Measurements from ENCODE around the gene HSPA12B. TPM values are rescaled to one million over a fixed set of nuclear protein-coding genes. Genes with fewer than 3 reads are reported as not detected.

The HSPA12B gene
- total and polyA plus RNA-seq, 2 of the 13 experiments (the other 11 are each of a cell fraction or from before 2014, with no cell fraction given), result 0.01 TPM; not detected in 1

- TF ChIP-seq SNAI1 (CRISPR knock-in tag; IDR thresholded peaks at IDR 0.05; ENCODE audit: borderline replicate concordance) (no peak), ZNF251 (CRISPR knock-in tag; IDR thresholded peaks at IDR 0.05) (no peak), SETDB1 (CRISPR knock-in tag; IDR thresholded peaks at IDR 0.05; ENCODE audit: borderline replicate concordance) (no peak), IKZF1 (IDR thresholded peaks at IDR 0.05) (no peak), GATA4 (IDR thresholded peaks at IDR 0.05; ENCODE audit: borderline replicate concordance, low read depth) (no peak), CTCF (CRISPR knock-in tag; IDR thresholded peaks at IDR 0.05) (peak; percentile 26; the same call in 1 of the 2 replicates), SIX1 (CRISPR knock-in tag; IDR thresholded peaks at IDR 0.05; ENCODE audit: borderline replicate concordance) (no peak), ZNF891 (CRISPR knock-in tag; IDR thresholded peaks at IDR 0.05) (no peak), MAFF (IDR thresholded peaks at IDR 0.05; ENCODE audit: low read depth, low read length) (peak; percentile 55), TEAD2 (CRISPR knock-in tag; IDR thresholded peaks at IDR 0.05) (no peak)
Measured at GRCh38 chr20:3710011-3710466, 22.4 kb upstream of the HSPA12B start (continued).

- in situ Hi-C loops (cut with HindIII; ENCODE audit: extremely low pct_ligation_motif_present, low pct_unique_long_range_greater_than_20kb) (loop anchor here (5.0 kb wide), 1 partner anchor 34 kb away; no protein-coding TSS in a partner anchor), intact Hi-C loops (cut with micrococcal nuclease; ENCODE audit: unreplicated experiment) (loop anchor here (1.0 kb wide), 2 partner anchors 35 to 148 kb away; no protein-coding TSS in a partner anchor)
- H3K9me3 ChIP-seq (ENCODE audit: low read length), result no peaks in the 10 kb centered on the region
- WGBS (ENCODE audit: low lambda C conversion rate), result 15% methylated on average over 18 of the region's 18 CpGs
- ATAC-seq, result peak; percentile 76
- no peaks in the 10 kb centered on the region for H4K20me1 ChIP-seq (ENCODE audit: insufficient read depth, low read length)
- no TSS peak for BruUV-seq (replicated peaks)
- ChIA-PET POLR2A (interaction anchor here (0.7 to 1.4 kb wide), 3 partner anchors 34 to 57 kb away, joined by 3 to 4 read pairs (median 3); partner anchors contain the start of gene ADISSP), CTCF (ENCODE audit: low intra/inter-chr PET ratio, low total read pairs) (interaction anchor here (0.8 to 5.4 kb wide), 4 partner anchors 34 to 148 kb away, joined by 4 to 65 read pairs (median 6); no protein-coding TSS in a partner anchor)
- peaks cover 9 to 41% of the 10 kb centered on the region in 2 experiments for H3K27me3 ChIP-seq (ENCODE audit: control insufficient read depth in 1 of 2, insufficient read depth in 2 of 2, low read length in 2 of 2)
- H3K9ac ChIP-seq (ENCODE audit: insufficient read depth, low read depth, low read length), result no peak overlapping the region
- H3K27ac ChIP-seq (ENCODE audit: extremely low read length, insufficient read depth, low read length), result no peak overlapping the region
- H3K79me2 ChIP-seq (ENCODE audit: insufficient read depth, low read length), result no peaks in the 10 kb centered on the region
- H3K4me1 ChIP-seq (ENCODE audit: insufficient read depth, low read length), result no peaks in the 10 kb centered on the region
- no peak overlapping the region for H3K4me2 ChIP-seq (ENCODE audit: low read depth, low read length)
- H2AFZ ChIP-seq (ENCODE audit: low read length), result no peak overlapping the region
- H3K36me3 ChIP-seq (replicated peaks in 1 of 2; ENCODE audit: control insufficient read depth in 1 of 2, insufficient read depth in 2 of 2, low read length in 2 of 2), result no peaks in the 10 kb centered on the region
- DNase-seq (ENCODE audit: low spot score), result peak; percentile 46
- no peak overlapping the region for H3K4me3 ChIP-seq (replicated peaks in 1 of 3; ENCODE audit: insufficient read depth in 1 of 3, low read depth in 2 of 3, low read length in 3 of 3)
- peak; percentile 47 for FAIRE-seq
- TF ChIP-seq SP4 (CRISPR knock-in tag; IDR thresholded peaks at IDR 0.05) (no peak), ZBTB26 (CRISPR knock-in tag; IDR thresholded peaks at IDR 0.05; ENCODE audit: borderline replicate concordance) (peak; percentile 39; the same call in 1 of the 2 replicates), MNT (IDR thresholded peaks at IDR 0.05) (no peak)
Measured at GRCh38 chr20:3710703-3711483, 21.6 kb upstream of the HSPA12B start.

All from HepG2 (cell line).